Epithelial cell of proximal tubule (primary cell): Measurements from ENCODE around the gene DHX15. TPM values are rescaled to one million over a fixed set of nuclear protein-coding genes. Genes with fewer than 3 reads are reported as not detected.
A peak's percentile ranks its signal among the peaks of the same experiment; 100 is the strongest.

Source experiments
- DNase-seq: peaks from one replicate; pipeline ENCODE4 v3.0.0-alpha.2; 2011; ENCODE audit warnings: low read depth
- H3K4me3 ChIP-seq: 2 replicates; pipeline ENCODE4 v1.5.1; 2011; ENCODE audit warnings: low read depth, mild to moderate bottlenecking, low read length
- total RNA-seq: library from RNA; depleted of rRNA; stranded (reverse); fragments of >200 nt; gene quantifications from 2 replicates; pipeline ENCODE4 v1.2.3, GENCODE V29; 2015
- TF ChIP-seq, protein P1 (sequence below): conservative IDR thresholded peaks from 2 replicates; pipeline ENCODE4 v1.5.1; 2012; ENCODE audit warnings: low read depth, mild to moderate bottlenecking, low read length

Gene DHX15
- total RNA-seq, 1 donor from 2014 or later: 135 TPM

DNA sequence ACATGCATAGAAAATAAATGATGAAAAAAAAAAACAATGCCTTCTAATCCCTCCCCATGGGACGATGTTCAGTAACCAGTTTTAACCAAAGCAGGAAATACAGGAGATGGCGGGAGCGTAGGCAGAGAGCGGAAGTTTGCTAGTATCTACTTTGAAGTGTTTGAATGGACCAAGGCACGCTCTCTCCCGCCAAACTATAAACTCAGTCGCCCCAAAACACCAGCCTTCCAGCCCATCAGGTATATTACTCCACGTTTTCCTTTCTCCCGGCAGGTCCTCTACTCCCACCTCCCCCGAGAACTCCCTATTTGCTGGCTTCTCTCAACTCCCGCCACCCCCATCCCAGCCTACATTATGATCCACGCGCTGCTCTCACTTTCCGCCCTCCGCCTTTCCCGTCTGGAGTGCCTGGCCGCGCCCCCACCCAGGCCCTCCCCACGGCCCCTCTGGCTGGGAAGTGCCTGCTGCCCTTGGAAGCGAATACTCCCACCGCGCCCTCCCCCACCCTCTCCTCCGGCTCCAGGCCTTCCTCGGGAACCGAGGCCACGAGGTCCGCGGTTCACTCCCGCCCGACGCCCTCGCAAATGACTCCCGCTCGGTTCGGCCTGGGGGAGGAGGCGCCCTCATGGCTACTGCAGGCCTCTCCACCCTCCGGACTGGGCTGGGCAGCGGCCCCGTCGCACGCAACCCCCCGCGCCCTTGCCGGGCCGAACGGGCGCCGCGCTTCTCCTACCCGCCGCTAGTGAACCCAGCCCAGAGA is 723 bp downstream of the DHX15 start:
- H3K4me3 ChIP-seq: peak overlapping the region; percentile 90
- DNase-seq: no peak
- TF ChIP-seq, protein P1, sequence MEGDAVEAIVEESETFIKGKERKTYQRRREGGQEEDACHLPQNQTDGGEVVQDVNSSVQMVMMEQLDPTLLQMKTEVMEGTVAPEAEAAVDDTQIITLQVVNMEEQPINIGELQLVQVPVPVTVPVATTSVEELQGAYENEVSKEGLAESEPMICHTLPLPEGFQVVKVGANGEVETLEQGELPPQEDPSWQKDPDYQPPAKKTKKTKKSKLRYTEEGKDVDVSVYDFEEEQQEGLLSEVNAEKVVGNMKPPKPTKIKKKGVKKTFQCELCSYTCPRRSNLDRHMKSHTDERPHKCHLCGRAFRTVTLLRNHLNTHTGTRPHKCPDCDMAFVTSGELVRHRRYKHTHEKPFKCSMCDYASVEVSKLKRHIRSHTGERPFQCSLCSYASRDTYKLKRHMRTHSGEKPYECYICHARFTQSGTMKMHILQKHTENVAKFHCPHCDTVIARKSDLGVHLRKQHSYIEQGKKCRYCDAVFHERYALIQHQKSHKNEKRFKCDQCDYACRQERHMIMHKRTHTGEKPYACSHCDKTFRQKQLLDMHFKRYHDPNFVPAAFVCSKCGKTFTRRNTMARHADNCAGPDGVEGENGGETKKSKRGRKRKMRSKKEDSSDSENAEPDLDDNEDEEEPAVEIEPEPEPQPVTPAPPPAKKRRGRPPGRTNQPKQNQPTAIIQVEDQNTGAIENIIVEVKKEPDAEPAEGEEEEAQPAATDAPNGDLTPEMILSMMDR: no peak

DNA sequence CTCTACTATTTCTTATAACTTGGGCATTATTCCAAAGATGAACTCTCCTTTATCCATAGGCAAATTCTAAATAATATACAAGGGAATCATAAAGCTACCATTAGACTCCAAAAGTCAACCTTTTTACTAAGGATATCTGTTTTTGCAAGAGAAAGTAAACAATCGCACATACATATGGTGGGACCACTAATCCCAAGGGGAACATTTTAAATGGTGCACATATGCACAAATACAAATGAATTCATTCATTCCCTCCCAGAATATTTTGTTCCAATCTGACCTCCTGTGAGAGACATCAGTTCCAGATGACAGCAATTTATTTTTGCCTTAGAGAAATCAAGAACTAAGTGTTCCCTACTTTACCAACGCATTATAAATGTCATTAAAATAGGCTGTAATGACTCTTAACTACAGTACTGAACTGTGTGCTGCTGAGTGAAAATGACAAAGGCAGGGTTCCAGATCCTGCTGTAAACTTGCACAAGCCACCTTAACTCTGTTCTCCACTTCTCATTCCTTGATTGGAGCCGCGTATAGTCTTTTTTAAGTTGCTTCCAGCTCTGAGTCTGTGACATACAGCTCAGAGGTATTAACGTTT is 2.0 kb downstream of the DHX15 start:
- no peak for DNase-seq
- H3K4me3 ChIP-seq: peak overlapping the region; percentile 90
- TF ChIP-seq, protein P1: no peak

DNA sequence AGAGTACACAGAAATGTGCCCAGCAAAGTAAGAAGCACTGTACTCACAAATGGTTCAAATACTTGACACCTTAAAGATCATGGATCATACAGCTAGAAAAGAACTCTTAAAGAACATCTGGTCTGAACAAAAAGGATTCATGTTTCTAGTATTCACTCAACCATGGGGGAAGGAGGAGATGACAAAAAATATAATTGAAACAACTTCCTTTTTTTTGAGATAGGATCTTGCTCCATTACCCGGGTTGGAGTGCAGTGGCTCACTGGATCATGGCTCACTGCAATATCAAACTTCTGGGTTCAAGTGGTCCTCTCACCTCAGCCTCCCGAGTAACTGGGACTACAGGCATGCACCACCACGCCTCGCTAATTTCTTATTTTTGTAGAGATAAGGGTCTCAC is 6.0 kb downstream of the DHX15 start:
- TF ChIP-seq, protein P1: no peak
- no peak for DNase-seq
- no peak overlapping the region for H3K4me3 ChIP-seq

DNA sequence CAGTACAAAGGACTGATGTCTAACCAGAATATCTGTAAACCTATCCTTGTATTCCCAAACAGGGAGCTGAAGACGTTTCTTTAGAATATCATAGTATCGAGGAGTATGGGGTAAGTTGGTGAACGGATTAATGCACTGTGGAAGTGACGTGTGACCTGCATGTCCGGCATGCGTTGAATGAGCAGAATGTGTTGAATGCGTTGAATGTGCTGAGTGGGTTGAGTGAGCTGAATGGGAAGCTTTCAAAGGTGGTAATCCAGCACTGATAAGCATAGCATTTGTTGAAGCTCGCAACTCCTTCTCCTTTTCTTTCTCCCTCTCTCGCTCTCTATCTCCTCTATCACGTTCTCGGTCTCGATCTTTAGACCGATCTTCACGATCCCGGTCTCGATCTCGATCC is 8.1 kb downstream of the DHX15 start:
- DNase-seq: no peak
- TF ChIP-seq, protein P1: no peak
- no peak overlapping the region for H3K4me3 ChIP-seq

DNA sequence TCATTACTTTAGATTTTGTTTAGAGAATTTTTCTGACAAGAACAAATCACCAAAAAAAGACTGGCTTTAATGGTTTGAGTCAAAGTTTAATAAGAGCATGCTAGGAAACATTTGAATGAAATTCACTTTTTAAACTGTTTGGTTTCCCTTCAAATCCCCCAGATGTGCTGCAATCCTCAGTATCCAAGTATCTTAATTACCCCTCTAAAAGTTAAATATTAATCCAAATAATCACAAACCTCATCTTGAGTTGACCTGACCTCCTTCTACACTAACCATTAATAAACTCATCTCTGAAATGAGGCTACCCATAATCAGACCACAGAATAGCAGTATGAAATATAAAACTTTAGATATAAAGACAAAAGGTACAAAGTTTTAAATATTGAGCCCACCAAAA is 10.1 kb downstream of the DHX15 start:
- TF ChIP-seq, protein P1: no peak
- no peak overlapping the region for H3K4me3 ChIP-seq
- no peak for DNase-seq

- DNase-seq: no peak
- no peak overlapping the region for H3K4me3 ChIP-seq
- TF ChIP-seq, protein P1: no peak
Measured at GRCh38 chr4:24573582-24573981, 10.8 kb downstream of the DHX15 start.
